T-helper 1 cell treated with Interleukin-12 subunit alpha and Interleukin-12 subunit beta and Interleukin-4 antibody, amounts not matched to agents 30 ng/mL and 1 ng/mL, for 36 hours (primary cell): ENCODE data around the gene STXBP6. TPM values are rescaled to one million over a fixed set of nuclear protein-coding genes. Genes with fewer than 3 reads are reported as not detected.
"Not testable (repeated sequence)": the region's sequence is repeated elsewhere in the genome, so short reads cannot be mapped to it uniquely, and the experiment has no call there.

ENCODE experiments used
- intact Hi-C: fragments of 100-400 bp; cut with micrococcal nuclease; formaldehyde crosslinking; loops from one replicate; pipeline ENCODE4 v1.15.1; 2024
- total RNA-seq: library from RNA; stranded (reverse); gene quantifications from 2 replicates; pipeline ENCODE4 v1.2.3, GENCODE V29; 2022

STXBP6 gene
- total RNA-seq, 1 donor from 2014 or later = not detected

- intact Hi-C loops = no loop called here
Observed at GRCh38 chr14:24957814-24958213, 92.1 kb downstream of the STXBP6 start.

GRCh38 chr14:24956104-24956503 is 93.8 kb downstream of the STXBP6 start:
- intact Hi-C loops = no loop called here

- intact Hi-C loops = no loop called here
Observed at GRCh38 chr14:24954700-24955037, 95.3 kb downstream of the STXBP6 start.

- intact Hi-C loops = no loop called here
Observed at GRCh38 chr14:24954037-24954699, 95.8 kb downstream of the STXBP6 start.

DNA sequence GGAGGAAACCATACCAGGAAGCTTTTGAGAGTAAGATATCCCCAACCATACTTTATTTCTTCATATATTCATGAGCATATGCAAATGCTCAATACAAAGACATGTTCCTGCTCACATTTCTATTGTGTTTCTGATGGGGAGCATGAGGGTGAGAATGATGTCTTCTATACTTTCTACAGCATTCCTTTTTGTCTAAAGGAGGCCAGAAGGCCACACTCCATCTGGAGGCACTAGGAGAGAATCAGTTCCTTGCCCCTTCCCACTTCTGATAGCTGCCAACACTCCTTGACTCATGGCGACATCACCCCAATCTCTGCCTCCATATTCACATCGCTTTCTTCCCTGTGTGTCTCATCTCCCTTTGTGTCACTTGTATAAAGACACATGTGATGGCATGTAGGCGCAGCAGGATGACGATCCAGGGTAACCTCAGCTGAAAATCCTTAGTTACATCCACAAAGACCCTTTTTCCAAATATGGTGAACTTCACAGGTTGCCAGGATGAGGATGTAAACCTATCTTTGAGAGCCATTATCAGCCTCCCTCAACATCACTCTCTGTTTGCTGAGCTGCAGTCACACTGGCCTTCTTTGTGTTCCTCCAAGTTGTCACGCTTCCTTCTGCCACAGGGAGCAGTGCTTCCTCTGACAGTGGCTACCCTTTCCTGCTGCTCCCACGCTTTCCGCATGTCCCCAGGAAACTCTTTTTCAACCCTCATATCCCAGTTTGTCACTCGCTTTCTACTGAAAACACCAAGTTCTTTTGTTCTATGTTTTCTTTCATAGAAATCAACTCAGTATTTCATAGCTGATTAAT is 96.9 kb downstream of the STXBP6 start:
- intact Hi-C loops = no loop called here

- intact Hi-C loops = no loop called here
Observed at GRCh38 chr14:24948261-24948847, 101.6 kb downstream of the STXBP6 start.

DNA sequence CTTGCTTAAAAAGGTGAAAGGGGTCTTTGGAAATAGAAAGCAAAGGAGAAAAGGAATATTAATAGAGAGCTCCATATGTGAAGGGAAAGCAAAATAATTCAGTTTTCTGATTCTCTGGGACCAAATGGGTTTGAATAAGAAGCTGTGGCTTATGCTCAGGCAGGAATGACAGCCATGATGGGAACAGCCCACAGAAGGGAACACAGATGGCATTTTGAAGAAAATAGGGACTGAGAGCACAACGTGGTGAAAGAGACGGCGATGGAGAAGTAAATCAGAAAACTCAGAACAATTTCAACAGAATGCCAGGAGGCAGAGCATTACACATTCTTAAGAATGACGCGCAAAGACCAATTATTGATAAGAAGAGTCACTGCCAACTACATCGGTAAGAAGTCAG is 102.8 kb downstream of the STXBP6 start:
- intact Hi-C loops = no loop called here

DNA sequence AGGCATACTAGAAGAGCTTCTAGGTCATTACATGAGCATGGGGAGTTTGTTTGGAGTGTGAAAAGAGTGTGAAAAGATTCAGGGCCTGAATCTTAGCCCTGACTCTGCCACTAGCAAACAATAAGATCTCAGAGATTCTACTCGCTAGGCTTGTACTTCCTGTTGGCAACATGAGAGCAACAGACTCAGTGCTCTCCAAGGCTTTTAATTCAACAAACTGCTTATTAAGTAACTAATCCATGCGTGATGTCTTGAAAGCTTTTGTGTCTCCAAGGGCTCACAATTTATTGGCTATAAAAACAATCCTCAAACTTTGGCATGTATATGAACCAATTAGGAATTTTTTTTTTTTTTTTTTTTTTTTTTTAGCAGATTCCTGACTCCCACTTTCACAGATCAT is 105.1 kb downstream of the STXBP6 start:
- intact Hi-C loops = no loop called here

DNA sequence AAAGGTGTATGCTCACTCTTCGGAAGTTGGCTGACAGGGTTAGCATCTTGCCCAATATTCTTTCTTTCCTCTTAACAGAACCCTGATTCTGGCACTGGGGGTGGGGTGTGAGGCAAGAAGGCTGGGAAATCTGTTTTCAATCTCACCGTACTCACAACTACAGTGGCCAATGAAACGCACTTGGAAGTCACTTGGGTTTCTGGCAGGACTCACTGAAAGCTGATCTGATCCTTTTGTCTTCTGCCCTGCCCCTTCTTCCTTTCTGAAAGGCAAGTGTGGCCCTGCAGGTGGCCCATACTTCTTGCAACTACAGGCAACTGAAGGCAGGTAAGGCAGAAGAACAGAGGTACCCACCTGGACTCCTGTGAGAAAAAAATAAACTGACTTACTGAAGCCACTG is 106.9 kb downstream of the STXBP6 start:
- intact Hi-C loops = no loop called here

- intact Hi-C loops = no loop called here
Observed at GRCh38 chr14:24941719-24942118, 108.2 kb downstream of the STXBP6 start.

GRCh38 chr14:24940213-24940783 is 109.6 kb downstream of the STXBP6 start:
- intact Hi-C loops = no loop called here

GRCh38 chr14:24938593-24938992 is 111.4 kb downstream of the STXBP6 start:
- intact Hi-C loops = no loop called here

- intact Hi-C loops = no loop called here
Observed at GRCh38 chr14:24937300-24937699, 112.6 kb downstream of the STXBP6 start.

GRCh38 chr14:24936773-24937172 is 113.2 kb downstream of the STXBP6 start:
- intact Hi-C loops = not testable (repeated sequence)

GRCh38 chr14:24935796-24936195 is 114.2 kb downstream of the STXBP6 start:
- intact Hi-C loops = no loop called here

DNA sequence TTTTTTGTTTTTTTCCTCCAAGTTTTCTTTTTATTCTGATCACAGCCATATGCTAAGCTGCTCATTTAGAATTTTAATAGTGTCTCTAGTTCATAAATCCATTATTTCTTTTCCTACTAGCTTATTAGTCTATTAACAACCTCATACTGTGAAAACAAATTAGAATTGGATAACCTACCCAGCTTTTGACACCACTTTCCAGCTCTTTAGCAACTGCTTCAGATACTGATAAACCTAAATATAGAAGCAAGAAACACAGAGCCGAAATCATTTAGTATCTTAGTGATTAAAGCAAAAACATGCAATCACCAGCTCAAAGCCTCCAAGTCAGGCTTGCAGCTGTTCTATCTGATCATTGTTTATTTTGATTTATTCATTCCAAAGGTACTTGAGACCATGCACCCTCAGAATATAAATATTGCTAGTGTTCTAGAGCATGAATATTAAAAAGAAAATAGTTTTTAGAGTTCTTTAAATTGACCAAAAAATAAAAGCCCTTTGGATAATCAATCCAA is 121.5 kb downstream of the STXBP6 start:
- intact Hi-C loops = no loop called here

DNA sequence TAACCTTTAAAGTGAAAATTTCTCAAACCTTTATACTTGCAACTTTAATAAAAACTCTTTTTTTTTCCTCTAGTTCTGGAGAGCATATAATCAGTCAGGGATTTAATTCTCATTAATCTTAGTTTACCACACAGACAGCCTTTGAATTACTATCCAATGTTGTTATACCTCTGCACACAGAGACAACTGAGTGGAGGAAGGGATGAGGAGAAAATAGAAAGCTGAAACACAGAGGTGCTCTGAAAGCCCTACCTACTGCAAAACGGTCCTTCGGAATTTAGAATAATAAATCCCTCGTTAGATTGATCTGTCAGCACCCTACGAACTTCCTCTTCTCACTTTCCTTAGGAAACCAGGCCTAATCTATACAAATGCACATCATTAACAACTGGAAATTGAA is 122.1 kb downstream of the STXBP6 start:
- intact Hi-C loops = no loop called here

DNA sequence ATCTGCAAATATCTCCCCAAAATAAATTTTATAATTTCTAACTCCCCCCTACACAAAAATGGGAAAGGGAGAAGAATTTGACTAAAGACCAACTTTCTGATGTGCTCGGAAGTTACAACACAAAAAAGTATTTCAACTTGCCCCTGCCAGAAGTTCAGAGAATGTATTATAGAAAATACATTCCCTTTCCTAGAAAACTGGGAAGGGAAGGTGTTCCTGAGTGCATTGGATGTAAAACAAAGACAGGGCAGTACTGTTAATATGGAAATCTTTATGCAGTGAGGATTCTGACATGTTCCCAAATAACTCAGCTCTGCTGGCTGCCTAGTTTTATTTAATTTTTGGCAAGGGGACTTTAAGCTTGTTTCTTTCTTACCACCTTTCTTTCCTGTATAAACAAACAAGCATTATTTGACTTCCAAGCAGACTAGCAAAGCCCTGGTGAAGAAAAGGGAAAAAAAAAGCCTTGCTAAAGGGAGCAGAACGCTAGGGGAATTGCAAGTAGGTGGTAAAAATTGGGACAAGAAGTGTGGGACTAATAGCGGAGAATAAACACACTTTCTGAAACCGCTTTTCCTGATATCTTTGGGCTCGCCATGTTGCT is 124.1 kb downstream of the STXBP6 start:
- intact Hi-C loops = no loop called here

GRCh38 chr14:24924544-24924943 is 125.4 kb downstream of the STXBP6 start:
- intact Hi-C loops = no loop called here

- intact Hi-C loops = no loop called here
Observed at GRCh38 chr14:24921903-24922302, 128.0 kb downstream of the STXBP6 start.

DNA sequence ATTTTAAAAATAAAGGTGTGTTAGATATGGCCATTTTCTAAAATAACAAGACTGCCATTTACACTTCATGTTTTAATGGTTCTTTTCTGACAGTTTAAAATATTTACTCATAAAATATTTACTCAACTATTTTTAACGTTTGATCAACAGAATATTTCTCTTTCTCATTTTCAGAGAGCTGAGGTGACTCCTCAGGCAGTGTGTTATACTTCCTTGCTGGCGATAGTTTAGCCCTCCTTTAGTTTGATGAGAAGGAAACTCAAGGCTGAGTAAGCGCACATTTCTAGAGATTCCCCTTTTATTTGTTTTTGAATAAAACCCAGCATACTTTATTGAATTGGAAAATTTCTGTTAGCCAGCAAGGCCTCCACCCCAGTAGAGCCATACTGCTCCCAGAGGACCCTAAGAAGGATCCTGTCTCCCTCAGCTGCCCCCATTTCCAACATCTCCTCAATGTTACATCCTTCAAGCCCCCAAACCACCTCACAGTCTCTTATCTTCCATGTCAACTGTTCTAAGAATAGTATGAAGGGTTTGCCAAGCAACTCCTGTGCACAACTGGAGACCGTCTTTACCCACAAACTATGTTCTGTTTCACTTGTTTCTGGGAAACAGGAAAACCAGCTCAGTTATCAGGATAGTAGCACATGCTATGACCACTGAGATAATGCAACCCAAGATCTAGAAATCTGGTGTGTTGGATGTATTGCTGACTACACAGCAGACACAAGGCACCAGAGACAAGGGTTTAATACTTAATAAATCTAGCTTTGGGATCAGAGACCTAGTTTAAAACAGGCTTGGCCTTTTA is 129.5 kb downstream of the STXBP6 start:
- intact Hi-C loops = no loop called here
